ENCODE data around the gene PHF21A.

PHF21A gene

GRCh38 chr11:45942381-45942780, 178.9 kb downstream of the PHF21A start:
- no peak overlapping the region for H3K27ac ChIP-seq
- DNase-seq (ENCODE audit: low read depth, low spot score) = no peak

GRCh38 chr11:45941285-45941684, 180.0 kb downstream of the PHF21A start:
- DNase-seq (ENCODE audit: low read depth, low spot score) = no peak
- no peak overlapping the region for H3K27ac ChIP-seq

GRCh38 chr11:45939836-45940235, 181.4 kb downstream of the PHF21A start:
- DNase-seq (ENCODE audit: low read depth, low spot score) = no peak
- no peak overlapping the region for H3K27ac ChIP-seq

- no peak for DNase-seq (ENCODE audit: low read depth, low spot score)
- no peak overlapping the region for H3K27ac ChIP-seq
Observed at GRCh38 chr11:45937916-45938315, 183.3 kb downstream of the PHF21A start.

GRCh38 chr11:45936511-45937054, 184.7 kb downstream of the PHF21A start:
- no peak for DNase-seq (ENCODE audit: low read depth, low spot score)
- peak overlapping the region; percentile 19 for H3K27ac ChIP-seq

- H3K27ac ChIP-seq = peak overlapping the region; percentile 42
- no peak for DNase-seq (ENCODE audit: low read depth, low spot score)
Observed at GRCh38 chr11:45935349-45936064, 185.7 kb downstream of the PHF21A start.

- peak; percentile 34 for DNase-seq (ENCODE audit: low read depth, low spot score)
- peak overlapping the region; percentile 42 for H3K27ac ChIP-seq
Observed at GRCh38 chr11:45934580-45935318, 186.5 kb downstream of the PHF21A start.

GRCh38 chr11:45933846-45934579, 187.2 kb downstream of the PHF21A start:
- peak overlapping the region; percentile 42 for H3K27ac ChIP-seq
- DNase-seq (ENCODE audit: low read depth, low spot score) = no peak

- DNase-seq (ENCODE audit: low read depth, low spot score) = no peak
- peak overlapping the region; percentile 93 for H3K27ac ChIP-seq
Observed at GRCh38 chr11:45933131-45933831, 188.0 kb downstream of the PHF21A start.

GRCh38 chr11:45932217-45932616, 189.0 kb downstream of the PHF21A start:
- DNase-seq (ENCODE audit: low read depth, low spot score) = no peak
- peak overlapping the region; percentile 93 for H3K27ac ChIP-seq

- DNase-seq (ENCODE audit: low read depth, low spot score) = no peak
- H3K27ac ChIP-seq = peak overlapping the region; percentile 93
Observed at GRCh38 chr11:45931739-45932138, 189.5 kb downstream of the PHF21A start.

- H3K27ac ChIP-seq = peak overlapping the region; percentile 93
Observed at GRCh38 chr11:45930951-45931570, 190.2 kb downstream of the PHF21A start.

GRCh38 chr11:45930031-45930794, 191.0 kb downstream of the PHF21A start:
- H3K27ac ChIP-seq = peak overlapping the region; percentile 93
- no peak for DNase-seq (ENCODE audit: low read depth, low spot score)

More at GRCh38 chr11:45930951-45931570, 190.2 kb downstream of the PHF21A start:
- peak; percentile 82 for DNase-seq (ENCODE audit: low read depth, low spot score)

GRCh38 chr11:45929486-45930030, 191.7 kb downstream of the PHF21A start:
- peak overlapping the region; percentile 93 for H3K27ac ChIP-seq
- DNase-seq (ENCODE audit: low read depth, low spot score) = no peak

GRCh38 chr11:45928535-45929215, 192.6 kb downstream of the PHF21A start:
- peak overlapping the region; percentile 93 for H3K27ac ChIP-seq
- no peak for DNase-seq (ENCODE audit: low read depth, low spot score)

- peak overlapping the region; percentile 93 for H3K27ac ChIP-seq
- no peak for DNase-seq (ENCODE audit: low read depth, low spot score)
Observed at GRCh38 chr11:45927684-45928413, 193.4 kb downstream of the PHF21A start.

GRCh38 chr11:45927332-45927683, 193.9 kb downstream of the PHF21A start:
- no peak for DNase-seq (ENCODE audit: low read depth, low spot score)
- H3K27ac ChIP-seq = no peak overlapping the region
